H1 (cell line): ENCODE results near the gene NLRP12. TPM values are rescaled to one million over a fixed set of nuclear protein-coding genes. Genes with fewer than 3 reads are reported as not detected.
"Not testable (repeated sequence)": the region's sequence is repeated elsewhere in the genome, so short reads cannot be mapped to it uniquely, and the experiment has no call there.

Experiments
- CTCF ChIA-PET: fragments of 300-600 bp; sonication (Branson Sonifier 250); formaldehyde crosslinking; loops from one replicate; lab custom pipeline; 2021; ENCODE audit not compliant: partially characterized antibody; lab: Charles Lee
- POLR2A ChIA-PET: fragments of 300-600 bp; sonication (Branson Sonifier 250); formaldehyde crosslinking; loops from one replicate; lab custom pipeline; 2021; ENCODE audit warnings: inconsistent platforms; ENCODE audit not compliant: partially characterized antibody; lab: Charles Lee
- DNase-seq, 2 experiments: peaks; one replicate each; pipeline versions ENCODE4 v3.0.0 to v3.0.0-alpha.2; 2010 to 2022; ENCODE audit warnings: low spot score in 2 of 2, low read depth in 1 of 2, mixed read lengths in 1 of 2
- FAIRE-seq: peaks from 2 replicates; lab custom pipeline; 2011; peaks lifted over from hg19 to GRCh38; lab: Jason Lieb, UNC
- H2AFZ ChIP-seq: 2 replicates; pipeline ENCODE4 v1.8.1; 2012; ENCODE audit warnings: low read length, inconsistent platforms
- H2AK5ac ChIP-seq: 2 replicates; pipeline ENCODE4 v1.6.1; 2013; ENCODE audit warnings: low read depth, low read length
- H2BK120ac ChIP-seq: replicated peaks from 2 replicates; pipeline ENCODE3; 2013; ENCODE audit warnings: low read depth, low read length, inconsistent platforms
- H2BK12ac ChIP-seq: 2 replicates; pipeline ENCODE4 v1.6.1; 2013; ENCODE audit warnings: low read depth, low read length
- H2BK15ac ChIP-seq: 2 replicates; pipeline ENCODE4 v1.6.1; 2013; ENCODE audit warnings: low read length
- H2BK20ac ChIP-seq: 2 replicates; pipeline ENCODE4 v1.6.1; 2013; ENCODE audit warnings: low read length
- H2BK5ac ChIP-seq: 2 replicates; pipeline ENCODE4 v1.6.1; 2013; ENCODE audit warnings: low read depth, low read length
- H3K14ac ChIP-seq: 2 replicates; pipeline ENCODE4 v1.6.1; 2013; ENCODE audit warnings: inconsistent platforms; ENCODE audit not compliant: insufficient read length
- H3K18ac ChIP-seq: 2 replicates; pipeline ENCODE4 v1.6.1; 2013; ENCODE audit warnings: low read length; ENCODE audit errors: extremely low read depth
- H3K23ac ChIP-seq: 2 replicates; pipeline ENCODE4 v1.6.1; 2013; ENCODE audit warnings: inconsistent platforms; ENCODE audit not compliant: insufficient read length
- H3K23me2 ChIP-seq: 2 replicates; pipeline ENCODE4 v1.6.1; 2013; ENCODE audit warnings: low read depth, low read length
- H3K27ac ChIP-seq: 2 replicates; pipeline ENCODE4 v1.6.1; 2011; ENCODE audit warnings: low read depth, low read length, inconsistent platforms
- H3K27me3 ChIP-seq, 4 experiments: replicated peaks in 1 of 4; 1 replicate in 1 of 4; 2 replicates in 3 of 4; pipeline versions ENCODE4 v1.6.1 to v1.8.1; 2011 to 2013; ENCODE audit warnings: low read length in 3 of 4, mild to moderate bottlenecking in 3 of 4, inconsistent platforms in 2 of 4, mixed read lengths in 2 of 4, moderate library complexity in 1 of 4; ENCODE audit not compliant: control insufficient read depth in 3 of 4, insufficient read depth in 3 of 4; ENCODE audit errors: extremely low read depth in 1 of 4
- H3K36me3 ChIP-seq, 4 experiments: 2 replicates each; pipeline versions ENCODE4 v1.6.1 to v1.8.1; 2011 to 2013; ENCODE audit warnings: mild to moderate bottlenecking in 4 of 4, low read length in 3 of 4, moderate library complexity in 2 of 4, control low read depth in 1 of 4, inconsistent platforms in 1 of 4; ENCODE audit not compliant: insufficient read depth in 4 of 4, control insufficient read depth in 2 of 4
- H3K4ac ChIP-seq: replicated peaks from 2 replicates; pipeline ENCODE3; 2013; ENCODE audit warnings: low read length, low read depth, mixed read lengths, inconsistent platforms; ENCODE audit not compliant: insufficient read length
- H3K4me1 ChIP-seq, 4 experiments: replicated peaks in 1 of 4; 1 replicate in 1 of 4; 2 replicates in 3 of 4; pipeline versions ENCODE4 v1.6.1 to v1.8.1; 2011 to 2013; ENCODE audit warnings: low read length in 3 of 4, inconsistent platforms in 2 of 4, mixed read lengths in 1 of 4; ENCODE audit not compliant: insufficient read depth in 4 of 4, control insufficient read depth in 3 of 4
- H3K4me2 ChIP-seq, 2 experiments: 2 replicates each; pipeline versions ENCODE4 v1.6.1 to v1.8.1; 2011 to 2013; ENCODE audit warnings: low read depth in 2 of 2, low read length in 2 of 2, control low read depth in 1 of 2, inconsistent platforms in 1 of 2, mild to moderate bottlenecking in 1 of 2; ENCODE audit not compliant: insufficient read depth in 1 of 2
- H3K4me3 ChIP-seq, 4 experiments: fragments of 200-600, 300-600 bp in 1 of 4; sonication (generic), shearing (Covaris generic), sonication (Bioruptor Twin) in 1 of 4; 2 replicates each; pipeline versions ENCODE4 v1.5.1 to v1.8.1; 2011 to 2016; ENCODE audit warnings: low read length in 4 of 4, low read depth in 3 of 4, control low read depth in 2 of 4, inconsistent platforms in 2 of 4, mild to moderate bottlenecking in 2 of 4, mixed read lengths in 1 of 4, moderate library complexity in 1 of 4; ENCODE audit not compliant: insufficient read depth in 2 of 4; ENCODE audit errors: extremely low read depth in 1 of 4
- H3K56ac ChIP-seq: replicated peaks from 2 replicates; pipeline ENCODE3; 2013; ENCODE audit warnings: low read depth, mild to moderate bottlenecking, mixed read lengths, low read length, inconsistent platforms; ENCODE audit not compliant: insufficient read length
- H3K79me1 ChIP-seq: 2 replicates; pipeline ENCODE4 v1.6.1; 2013; ENCODE audit warnings: low read depth, low read length, control low read depth
- H3K79me2 ChIP-seq, 2 experiments: 2 replicates each; pipeline versions ENCODE4 v1.6.1 to v1.8.1; 2012 to 2013; ENCODE audit warnings: low read length in 2 of 2, mild to moderate bottlenecking in 2 of 2, inconsistent platforms in 1 of 2; ENCODE audit not compliant: insufficient read depth in 2 of 2, control insufficient read depth in 1 of 2
- H3K9ac ChIP-seq, 4 experiments: replicated peaks in 1 of 4; 1 replicate in 1 of 4; 2 replicates in 3 of 4; pipeline versions ENCODE4 v1.6.1 to v1.8.1; 2011 to 2013; ENCODE audit warnings: low read depth in 3 of 4, low read length in 3 of 4, control low read depth in 2 of 4, mild to moderate bottlenecking in 2 of 4, moderate library complexity in 2 of 4, inconsistent platforms in 1 of 4; ENCODE audit errors: extremely low read depth in 1 of 4
- H3K9me3 ChIP-seq, 2 experiments: 2 replicates each; pipeline versions ENCODE4 v1.6.1 to v1.8.1; 2012 to 2013; ENCODE audit warnings: mild to moderate bottlenecking in 2 of 2, moderate library complexity in 2 of 2, control low read depth in 1 of 2, inconsistent platforms in 1 of 2, low read depth in 1 of 2, low read length in 1 of 2, mixed read lengths in 1 of 2; ENCODE audit not compliant: insufficient read depth in 2 of 2
- H4K20me1 ChIP-seq, 2 experiments: replicated peaks in 1 of 2; 2 replicates each; pipeline versions ENCODE3 to v1.8.1; 2011 to 2013; ENCODE audit warnings: inconsistent platforms in 2 of 2, low read length in 2 of 2, mild to moderate bottlenecking in 1 of 2; ENCODE audit not compliant: insufficient read depth in 2 of 2, control insufficient read depth in 1 of 2
- H4K5ac ChIP-seq: 2 replicates; pipeline ENCODE4 v1.6.1; 2013; ENCODE audit warnings: low read length, low read depth, mixed read lengths, inconsistent platforms; ENCODE audit not compliant: insufficient read length
- H4K8ac ChIP-seq: 2 replicates; pipeline ENCODE4 v1.8.0; 2013; ENCODE audit warnings: mild to moderate bottlenecking, moderate library complexity, low read length, inconsistent platforms; ENCODE audit not compliant: insufficient read depth; ENCODE audit errors: extremely low read depth
- H4K91ac ChIP-seq: replicated peaks from 2 replicates; pipeline ENCODE3; 2013; ENCODE audit warnings: low read length, mixed read lengths, inconsistent platforms; ENCODE audit not compliant: insufficient read length
- WGBS, 2 experiments: shearing (Covaris generic) in 1 of 2; methylation state at CpG; one replicate each; pipeline versions ENCODE4 v1.1.6 to v1.1.7; 2013 to 2015; ENCODE audit warnings: low lambda C conversion rate in 2 of 2, mixed read lengths in 2 of 2, inconsistent platforms in 1 of 2, low coverage in 1 of 2, missing lambda C conversion rate in 1 of 2; ENCODE audit not compliant: insufficient replicate concordance in 2 of 2, insufficient coverage in 1 of 2, insufficient read length in 1 of 2; ENCODE audit errors: extremely low coverage in 1 of 2, missing lambda C conversion rate in 1 of 2; 5-methylcytosine and 5-hydroxymethylcytosine counted together
- polyA plus RNA-seq, 7 experiments: library from polyadenylated mRNA; depleted of rRNA in 3 of 7; stranded (reverse) in 5 of 7; unstranded in 2 of 7; fragments of >200 nt in 5 of 7; fragments of 200-250 nt in 2 of 7; gene quantifications; 1 replicate in 5 of 7; 2 replicates in 1 of 7; 4 replicates in 1 of 7; pipeline versions ENCODE4 v1.2.1 to v1.2.3, GENCODE V29; 2011 to 2013; ENCODE audit warnings: missing spikeins in 2 of 7, mixed read lengths in 2 of 7
- total RNA-seq: library from RNA; stranded (reverse); fragmentation: NEBNext Ultra II Directional; extraction: Animal tissue kit (Norgen Biotek cat#: 25700); gene quantifications from 2 replicates; pipeline ENCODE4 v1.2.1, GENCODE V29; 2021

The NLRP12 gene
- total and polyA plus RNA-seq, 2 of the 8 experiments (the other 6 are each of a cell fraction or from before 2014, with no cell fraction given): 1.0 to 1.8 TPM

DNA sequence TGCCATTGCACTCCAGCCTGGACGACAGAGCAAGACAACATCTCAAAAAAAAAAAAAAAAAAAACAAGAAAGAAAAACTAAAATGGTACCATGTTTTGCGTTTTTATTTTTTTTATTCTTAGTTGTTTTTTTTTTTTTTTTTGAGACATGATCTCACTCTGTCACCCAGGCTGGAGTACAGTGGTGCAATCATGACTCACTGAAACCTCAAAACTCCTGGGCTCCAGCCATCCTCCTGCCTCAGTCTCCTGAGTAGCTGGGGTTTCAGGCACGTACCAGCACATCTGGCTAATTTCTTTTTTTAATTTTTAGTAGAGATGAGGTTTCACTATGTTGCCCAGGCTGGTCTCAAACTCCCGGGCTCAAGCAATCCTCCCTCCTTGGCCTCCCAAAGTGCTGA is 16.8 kb upstream of the NLRP12 start:
- H2BK5ac ChIP-seq, H4K20me1 ChIP-seq, H3K4me1 ChIP-seq, H2AFZ ChIP-seq, H3K36me3 ChIP-seq, H4K8ac ChIP-seq, H3K56ac ChIP-seq, H3K14ac ChIP-seq, H3K79me2 ChIP-seq, H3K27me3 ChIP-seq, H3K23me2 ChIP-seq, H3K79me1 ChIP-seq, H3K18ac ChIP-seq, H3K9ac ChIP-seq, H3K27ac ChIP-seq, H4K91ac ChIP-seq, H3K23ac ChIP-seq, H2BK20ac ChIP-seq, H2BK120ac ChIP-seq, FAIRE-seq, DNase-seq, H2AK5ac ChIP-seq, H3K4me3 ChIP-seq, H4K5ac ChIP-seq, H3K4me2 ChIP-seq, H2BK15ac ChIP-seq, H3K9me3 ChIP-seq, H3K4ac ChIP-seq: not testable (repeated sequence)
- peak overlapping the region; percentile 39; the same call in 1 of the 2 replicates for H2BK12ac ChIP-seq
- ChIA-PET CTCF (interaction anchor here (0.6 to 2.2 kb wide), 20 partner anchors 11 to 190 kb away, joined by 3 to 13 read pairs (median 4); partner anchors contain the start of gene MYADM), POLR2A (interaction anchor here (0.7 to 1.7 kb wide), 4 partner anchors 28 to 1637 kb away, joined by 3 to 6 read pairs (median 4); no protein-coding TSS in a partner anchor)
- whole genome bisulfite sequencing, 2 experiments: 87% methylated on average over 2 of the region's 4 CpGs; no CpG with 5 or more reads in 1 of the 2 experiments

- not testable (repeated sequence) for H3K9ac ChIP-seq, H3K36me3 ChIP-seq, H3K23me2 ChIP-seq, H4K20me1 ChIP-seq, H3K4me2 ChIP-seq, H2BK5ac ChIP-seq, H4K91ac ChIP-seq, H2BK15ac ChIP-seq, H3K79me2 ChIP-seq, DNase-seq, H2BK120ac ChIP-seq, H3K27ac ChIP-seq, H3K79me1 ChIP-seq, H3K27me3 ChIP-seq, H3K4ac ChIP-seq, H3K18ac ChIP-seq, H3K23ac ChIP-seq, H3K56ac ChIP-seq, H2BK20ac ChIP-seq, H3K14ac ChIP-seq, H4K8ac ChIP-seq, H3K4me3 ChIP-seq, FAIRE-seq, H3K4me1 ChIP-seq, H2AFZ ChIP-seq, H3K9me3 ChIP-seq, H4K5ac ChIP-seq
- Histone ChIP-seq H2BK12ac (peak overlapping the region; percentile 60; the same call in 1 of the 2 replicates), H2AK5ac (peak overlapping the region; percentile 82; the same call in 1 of the 2 replicates)
- CTCF ChIA-PET: interaction anchor here (1.3 to 2.2 kb wide), 4 partner anchors 30 to 185 kb away, joined by 3 to 13 read pairs (median 7); no protein-coding TSS in a partner anchor
- WGBS, 2 experiments: 94% methylated on average over 12 of the region's 12 CpGs; no CpG with 5 or more reads in 1 of the 2 experiments
- POLR2A ChIA-PET: interaction anchor here (1.1 to 1.3 kb wide), 2 partner anchors 28 to 42 kb away, joined by 3 to 4 read pairs; no protein-coding TSS in a partner anchor
Measured at GRCh38 chr19:53840241-53840640, 16.1 kb upstream of the NLRP12 start.
